Tibial artery (tissue), 4 donors: ENCODE data around the gene SOBP.

Experiments
- DNase-seq, 2 donors: peaks; one replicate each; pipeline ENCODE4 v3.0.0-alpha.2; 2019
- H3K27ac ChIP-seq, 2 donors: fragments of 200-600 bp; sonication (generic) in 1 of 2; 1 replicate in 1 of 2; 2 replicates in 1 of 2; pipeline ENCODE4 v1.5.1; 2018 to 2019; ENCODE audit warnings: mild to moderate bottlenecking in 1 of 2
- H3K27me3 ChIP-seq, 2 donors: fragments of 200-600 bp; sonication (generic) in 1 of 2; one replicate each; pipeline versions ENCODE4 v1.5.1 to v1.6.0; 2016 to 2019
- H3K36me3 ChIP-seq, 3 donors: fragments of 200-600 bp; sonication (generic) in 2 of 3; one replicate each; pipeline ENCODE4 v1.5.1; 2016 to 2019; ENCODE audit warnings: mild to moderate bottlenecking in 2 of 3
- H3K4me1 ChIP-seq, 4 donors: fragments of 200-600 bp; sonication (generic) in 2 of 4; 1 replicate in 3 of 4; 2 replicates in 1 of 4; pipeline ENCODE4 v1.5.1; 2016 to 2019
- H3K4me3 ChIP-seq, 2 donors: fragments of 200-600 bp; sonication (generic) in 1 of 2; 1 replicate in 1 of 2; 2 replicates in 1 of 2; pipeline ENCODE4 v1.5.1; 2018 to 2019; ENCODE audit warnings: mild to moderate bottlenecking in 2 of 2
- H3K9me3 ChIP-seq, 3 donors: fragments of 200-600 bp; sonication (generic) in 1 of 3; one replicate each; pipeline ENCODE4 v1.5.1; 2016 to 2019
- CTCF ChIP-seq, 2 experiments: fragments of 200-600 bp in 1 of 2; fragments of 450-650 bp in 1 of 2; IDR thresholded peaks; one replicate each; pipeline ENCODE4 v1.5.1; 2017 to 2019; ENCODE audit warnings: antibody characterized with exemption in 2 of 2, mild to moderate bottlenecking in 1 of 2, moderate library complexity in 1 of 2
- intact Hi-C: fragments of 100-400 bp; cut with DNase I; formaldehyde crosslinking; loops from one replicate; pipeline ENCODE4 v1.15.0; 2023; ENCODE audit warnings: low total_unique reads

Gene SOBP

GRCh38 chr6:107614828-107615227 lies 124.9 kb downstream of the SOBP start:
- Histone ChIP-seq H3K4me1 (peaks cover 0 to 35% (median 19%) of the 10 kb centered on the region in 4 donors), H3K9me3 (no peaks in the 10 kb centered on the region), H3K36me3 (no peaks in the 10 kb centered on the region), H3K27ac (no peak overlapping the region), H3K27me3 (no peaks in the 10 kb centered on the region), H3K4me3 (no peak overlapping the region)
- intact Hi-C loops = no loop called here
- no peak for DNase-seq
- no peak for TF ChIP-seq CTCF (IDR thresholded peaks at IDR 0.05)

GRCh38 chr6:107616775-107617174 lies 126.9 kb downstream of the SOBP start:
- H3K27ac ChIP-seq = no peak overlapping the region
- H3K36me3 ChIP-seq = no peaks in the 10 kb centered on the region
- H3K9me3 ChIP-seq = no peaks in the 10 kb centered on the region
- H3K4me1 ChIP-seq = peaks cover 0 to 17% (median 7%) of the 10 kb centered on the region in 4 donors
- intact Hi-C loops = no loop called here
- TF ChIP-seq CTCF (IDR thresholded peaks at IDR 0.05) = no peak
- DNase-seq = no peak
- no peak overlapping the region for H3K4me3 ChIP-seq
- H3K27me3 ChIP-seq = no peaks in the 10 kb centered on the region

- intact Hi-C loops = no loop called here
- H3K4me3 ChIP-seq = no peak overlapping the region
- DNase-seq = no peak
- no peaks in the 10 kb centered on the region for H3K36me3 ChIP-seq
- H3K9me3 ChIP-seq = no peaks in the 10 kb centered on the region
- TF ChIP-seq CTCF (IDR thresholded peaks at IDR 0.05) = no peak
- peaks cover 0 to 12% (median 5%) of the 10 kb centered on the region in 4 donors for H3K4me1 ChIP-seq
- no peaks in the 10 kb centered on the region for H3K27me3 ChIP-seq
- no peak overlapping the region for H3K27ac ChIP-seq
These were observed 127.5 kb downstream of the SOBP start for GRCh38 chr6:107617341-107617932.

GRCh38 chr6:107618672-107619071 lies 128.8 kb downstream of the SOBP start:
- H3K27me3 ChIP-seq = no peaks in the 10 kb centered on the region
- no peak for DNase-seq
- no peak overlapping the region for H3K4me3 ChIP-seq
- H3K27ac ChIP-seq = no peak overlapping the region
- no peak for TF ChIP-seq CTCF (IDR thresholded peaks at IDR 0.05)
- intact Hi-C loops = no loop called here
- H3K4me1 ChIP-seq = peaks cover 0 to under 1% (median 0%) of the 10 kb centered on the region in 4 donors
- no peaks in the 10 kb centered on the region for H3K36me3 ChIP-seq
- H3K9me3 ChIP-seq = no peaks in the 10 kb centered on the region

GRCh38 chr6:107620732-107621131 lies 130.8 kb downstream of the SOBP start:
- Histone ChIP-seq H3K4me1 (peaks cover 0 to 8% (median 0%) of the 10 kb centered on the region in 4 donors), H3K27ac (no peak overlapping the region), H3K4me3 (no peak overlapping the region), H3K27me3 (no peaks in the 10 kb centered on the region), H3K36me3 (no peaks in the 10 kb centered on the region), H3K9me3 (no peaks in the 10 kb centered on the region)
- DNase-seq = no peak
- intact Hi-C loops = no loop called here
- no peak for TF ChIP-seq CTCF (IDR thresholded peaks at IDR 0.05)
